GM06990 (cell line): ENCODE data around the gene UST.

ENCODE experiments used
- DNase-seq: peaks from one replicate; pipeline ENCODE4 v3.0.0-alpha.2; 2011; ENCODE audit not compliant: insufficient read length; ENCODE audit errors: extremely low read depth
- H3K27me3 ChIP-seq: replicated peaks from 2 replicates; pipeline ENCODE4 v1.6.0; 2011; ENCODE audit warnings: low read length; ENCODE audit not compliant: control insufficient read depth, insufficient read depth
- H3K36me3 ChIP-seq: 2 replicates; pipeline ENCODE4 v1.5.1; 2011; ENCODE audit warnings: low read length; ENCODE audit not compliant: control insufficient read depth, insufficient read depth
- H3K4me3 ChIP-seq: replicated peaks from 2 replicates; pipeline ENCODE4 v1.5.1; 2011; ENCODE audit warnings: low read depth, mild to moderate bottlenecking, control low read depth, low read length
- TF ChIP-seq, protein P1 (sequence below): IDR thresholded peaks from 2 replicates; pipeline ENCODE4 v1.5.1; 2011; ENCODE audit warnings: low read length, control low read depth, mild to moderate bottlenecking, inconsistent platforms; ENCODE audit not compliant: insufficient read depth, poor library complexity, severe bottlenecking

The UST gene

DNA sequence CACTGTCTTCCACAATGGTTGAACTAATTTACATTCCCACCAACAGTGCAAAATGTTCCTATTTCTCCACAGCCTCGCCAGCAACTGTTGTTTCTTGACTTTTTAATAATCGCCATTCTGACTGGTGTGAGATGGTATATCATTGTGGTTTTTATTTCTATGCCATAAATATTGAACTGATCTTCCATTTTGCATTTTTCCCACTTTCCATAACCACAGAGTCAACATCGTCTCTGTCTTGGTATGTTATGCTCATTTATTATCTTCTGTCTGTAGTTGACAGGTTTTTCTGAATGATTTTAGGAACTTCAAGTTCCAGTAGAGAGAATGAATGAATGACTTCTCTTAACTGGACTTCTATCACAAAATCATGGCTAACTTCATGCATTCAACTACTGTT lies 259.8 kb downstream of the UST start:
- DNase-seq, result no peak
- H3K36me3 ChIP-seq, result no peaks in the 10 kb centered on the region
- no peak overlapping the region for H3K4me3 ChIP-seq
- TF ChIP-seq, protein P1, sequence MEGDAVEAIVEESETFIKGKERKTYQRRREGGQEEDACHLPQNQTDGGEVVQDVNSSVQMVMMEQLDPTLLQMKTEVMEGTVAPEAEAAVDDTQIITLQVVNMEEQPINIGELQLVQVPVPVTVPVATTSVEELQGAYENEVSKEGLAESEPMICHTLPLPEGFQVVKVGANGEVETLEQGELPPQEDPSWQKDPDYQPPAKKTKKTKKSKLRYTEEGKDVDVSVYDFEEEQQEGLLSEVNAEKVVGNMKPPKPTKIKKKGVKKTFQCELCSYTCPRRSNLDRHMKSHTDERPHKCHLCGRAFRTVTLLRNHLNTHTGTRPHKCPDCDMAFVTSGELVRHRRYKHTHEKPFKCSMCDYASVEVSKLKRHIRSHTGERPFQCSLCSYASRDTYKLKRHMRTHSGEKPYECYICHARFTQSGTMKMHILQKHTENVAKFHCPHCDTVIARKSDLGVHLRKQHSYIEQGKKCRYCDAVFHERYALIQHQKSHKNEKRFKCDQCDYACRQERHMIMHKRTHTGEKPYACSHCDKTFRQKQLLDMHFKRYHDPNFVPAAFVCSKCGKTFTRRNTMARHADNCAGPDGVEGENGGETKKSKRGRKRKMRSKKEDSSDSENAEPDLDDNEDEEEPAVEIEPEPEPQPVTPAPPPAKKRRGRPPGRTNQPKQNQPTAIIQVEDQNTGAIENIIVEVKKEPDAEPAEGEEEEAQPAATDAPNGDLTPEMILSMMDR, result no peak
- H3K27me3 ChIP-seq, result no peaks in the 10 kb centered on the region

GRCh38 chr6:149007846-149008245 lies 261.0 kb downstream of the UST start:
- TF ChIP-seq, protein P1, result no peak
- no peak for DNase-seq
- Histone ChIP-seq H3K4me3 (no peak overlapping the region), H3K27me3 (no peaks in the 10 kb centered on the region), H3K36me3 (no peaks in the 10 kb centered on the region)

- no peaks in the 10 kb centered on the region for H3K36me3 ChIP-seq
- TF ChIP-seq, protein P1, result no peak
- DNase-seq, result no peak
- H3K4me3 ChIP-seq, result no peak overlapping the region
- H3K27me3 ChIP-seq, result no peaks in the 10 kb centered on the region
Measured at GRCh38 chr6:149008741-149009140, 261.9 kb downstream of the UST start.

- H3K4me3 ChIP-seq, result no peak overlapping the region
- H3K27me3 ChIP-seq, result no peaks in the 10 kb centered on the region
- TF ChIP-seq, protein P1, result no peak
- no peak for DNase-seq
- no peaks in the 10 kb centered on the region for H3K36me3 ChIP-seq
Measured at GRCh38 chr6:149012040-149012545, 265.3 kb downstream of the UST start.

DNA sequence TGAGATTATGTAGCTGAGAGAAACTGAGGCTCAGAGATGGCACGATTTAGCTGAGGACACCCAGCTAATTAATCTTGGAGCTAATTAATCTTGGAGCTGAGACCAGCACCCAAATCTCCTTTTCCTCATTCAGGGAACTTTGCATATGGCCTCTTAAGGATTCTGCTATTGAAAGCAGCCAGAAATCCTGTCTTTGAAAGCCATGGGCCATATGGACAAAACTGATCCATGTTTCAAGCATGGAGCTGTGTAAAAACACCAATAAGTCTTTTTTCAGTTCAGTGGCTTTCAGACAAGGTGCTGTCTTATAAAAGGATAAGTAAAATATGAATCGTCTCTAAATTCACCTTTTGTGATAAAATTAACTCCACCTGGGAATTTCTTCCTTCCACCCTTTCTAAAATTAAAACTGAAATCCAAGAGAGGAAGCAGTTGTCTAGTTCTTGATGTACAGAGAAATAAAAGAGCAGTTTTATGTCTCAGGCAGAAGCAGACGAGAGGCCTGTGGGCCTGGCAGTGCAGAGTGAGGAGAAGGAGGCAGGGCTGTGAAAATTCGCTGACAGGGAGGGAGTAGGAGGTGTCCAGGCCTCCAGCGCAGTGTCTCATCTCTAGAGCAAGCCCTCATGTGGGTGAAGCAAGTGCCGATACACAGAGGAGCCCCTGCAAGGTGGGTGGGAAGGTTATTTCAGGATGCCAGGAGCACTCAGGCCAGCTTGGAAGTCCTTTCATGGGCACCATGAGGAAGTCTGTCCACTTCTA lies 266.9 kb downstream of the UST start:
- Histone ChIP-seq H3K27me3 (no peaks in the 10 kb centered on the region), H3K36me3 (no peaks in the 10 kb centered on the region), H3K4me3 (no peak overlapping the region)
- TF ChIP-seq, protein P1, result no peak
- DNase-seq, result no peak
